Dermis microvascular lymphatic vessel endothelial cell (primary cell): ENCODE data around the gene CTXN1. TPM values are rescaled to one million over a fixed set of nuclear protein-coding genes. Genes with fewer than 3 reads are reported as not detected.
"Not testable (repeated sequence)": the region's sequence is repeated elsewhere in the genome, so short reads cannot be mapped to it uniquely, and the experiment has no call there.

Experiments
- DNase-seq, 2 donors: peaks; one replicate each; pipeline versions ENCODE4 v3.0.0 to v3.0.0-alpha.2; 2010; ENCODE audit warnings: low read depth in 2 of 2
- total RNA-seq: library from RNA; depleted of rRNA; stranded (reverse); fragments of >200 nt; gene quantifications from 2 replicates; pipeline ENCODE4 v1.2.1, GENCODE V29; 2014

The CTXN1 gene
- total RNA-seq, 1 donor from 2014 or later = 1.5 TPM

- no peak for DNase-seq
Observed at GRCh38 chr19:7902796-7903243, 23.1 kb downstream of the CTXN1 start.

GRCh38 chr19:7901337-7901736 lies 24.6 kb downstream of the CTXN1 start:
- DNase-seq = no peak

- no peak for DNase-seq
Observed at GRCh38 chr19:7900931-7901330, 25.0 kb downstream of the CTXN1 start.

GRCh38 chr19:7900401-7900870 lies 25.5 kb downstream of the CTXN1 start:
- no peak for DNase-seq

- DNase-seq = no peak
Observed at GRCh38 chr19:7899751-7900378, 26.1 kb downstream of the CTXN1 start.

- DNase-seq = no peak
Observed at GRCh38 chr19:7898967-7899366, 27.0 kb downstream of the CTXN1 start.

- no peak for DNase-seq
Observed at GRCh38 chr19:7897292-7897691, 28.6 kb downstream of the CTXN1 start.

GRCh38 chr19:7895565-7895964 lies 30.4 kb downstream of the CTXN1 start:
- DNase-seq = no peak

- no peak for DNase-seq
Observed at GRCh38 chr19:7894612-7895309, 31.2 kb downstream of the CTXN1 start.

GRCh38 chr19:7893362-7894101 lies 32.4 kb downstream of the CTXN1 start:
- DNase-seq = not testable (repeated sequence)

GRCh38 chr19:7888826-7889217 lies 37.1 kb downstream of the CTXN1 start:
- DNase-seq = no peak

- peak in 1 of 2 donors; percentile 44 for DNase-seq
Observed at GRCh38 chr19:7888145-7888825, 37.6 kb downstream of the CTXN1 start, which contains the start of gene LRRC8E. Gene LRRC8E (plus strand): TSS chr19:7888510. CDS start chr19:7895604, 7,094 bp downstream.

- no peak for DNase-seq
Observed at GRCh38 chr19:7887408-7888144, 38.4 kb downstream of the CTXN1 start.

- DNase-seq = no peak
Observed at GRCh38 chr19:7885818-7886217, 40.1 kb downstream of the CTXN1 start.

GRCh38 chr19:7883796-7884570 lies 42.0 kb downstream of the CTXN1 start:
- no peak for DNase-seq

- DNase-seq = no peak
Observed at GRCh38 chr19:7883105-7883504, 42.8 kb downstream of the CTXN1 start.

- DNase-seq = no peak
Observed at GRCh38 chr19:7881910-7882309, 44.0 kb downstream of the CTXN1 start.

GRCh38 chr19:7879836-7880235 lies 46.1 kb downstream of the CTXN1 start:
- DNase-seq = no peak

- no peak for DNase-seq
Observed at GRCh38 chr19:7879111-7879807, 46.7 kb downstream of the CTXN1 start.
